Adrenal gland (tissue), 5 donors: Measurements from ENCODE around the gene UBXN1.
A peak's percentile ranks its signal among the peaks of the same experiment; 100 is the strongest.

Experiments
- CTCF ChIP-seq, 6 experiments: fragments of 450-650 bp in 4 of 6; fragments of 200-600 bp in 2 of 6; sonication (generic) in 1 of 6; IDR thresholded peaks; 1 replicate in 5 of 6; 2 replicates in 1 of 6; pipeline versions ENCODE4 v1.5.1 to v1.8.0; 2016 to 2021; ENCODE audit warnings: antibody characterized with exemption in 6 of 6, mild to moderate bottlenecking in 2 of 6, moderate library complexity in 1 of 6
- POLR2A ChIP-seq, 2 donors: fragments of 450-650 bp; IDR thresholded peaks; one replicate each; pipeline ENCODE4 v1.6.1; 2017; ENCODE audit warnings: antibody characterized with exemption in 2 of 2, mild to moderate bottlenecking in 2 of 2, moderate library complexity in 1 of 2
- donor health status: DM: no; HTN: no; CAD: no.

DNA sequence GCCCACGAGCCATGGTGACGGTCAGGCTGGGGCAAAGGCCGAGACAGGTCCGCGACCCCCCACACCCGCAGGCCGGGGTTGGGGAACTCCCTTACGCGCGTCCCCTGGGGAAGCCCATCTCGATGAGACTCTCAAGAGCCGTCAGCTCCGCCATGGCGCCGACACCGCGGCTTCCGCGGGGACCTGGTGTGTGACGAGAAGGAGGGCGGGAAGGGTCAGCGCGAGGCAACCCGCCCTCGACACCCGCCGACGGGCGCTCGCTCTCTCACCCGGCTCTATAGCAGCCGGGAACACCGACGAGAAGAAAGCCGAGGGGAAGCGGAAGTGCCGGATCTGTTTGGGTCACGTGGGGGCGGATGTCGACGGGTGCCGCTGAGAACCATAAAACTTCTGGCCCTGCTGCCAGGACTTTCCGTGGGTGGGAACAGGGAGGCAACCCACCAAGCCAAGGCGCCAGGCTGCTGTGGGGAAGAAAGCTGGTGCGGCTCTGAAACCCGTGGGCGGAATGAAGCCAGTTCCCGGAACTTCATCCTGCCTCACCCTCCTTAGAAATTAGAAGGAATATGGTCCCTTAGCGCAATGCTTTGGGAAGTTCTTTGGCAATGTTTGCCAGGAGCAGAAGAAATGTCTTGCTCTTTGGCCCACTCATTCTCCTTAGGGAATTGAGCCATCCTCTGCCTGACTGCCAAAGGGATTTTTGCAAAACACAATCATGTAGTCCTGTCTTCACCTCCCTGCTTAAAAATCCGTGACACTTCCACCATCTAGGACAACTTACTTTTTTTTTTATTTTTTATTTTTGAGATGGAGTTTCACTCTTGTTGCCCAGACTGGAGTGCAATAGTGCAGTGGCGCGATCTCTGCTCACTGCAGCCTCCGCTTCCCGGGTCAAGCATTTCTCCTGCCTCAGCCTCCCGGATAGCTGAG is at the start of gene UBXN1:
- TF ChIP-seq CTCF (IDR thresholded peaks at IDR 0.05) = no peak
- peak in 1 of 2 donors; percentile 71 for TF ChIP-seq POLR2A (IDR thresholded peaks at IDR 0.05)
